Neural cell (in vitro differentiated cells): ENCODE measurements around the gene SLC50A1.

Source experiments
- CTCF ChIP-seq: fragments of 450-650 bp; IDR thresholded peaks from 2 replicates; pipeline ENCODE4 v1.5.1; 2014; ENCODE audit warnings: antibody characterized with exemption, mild to moderate bottlenecking, moderate library complexity; ENCODE audit not compliant: poor library complexity, severe bottlenecking
- EZH2 ChIP-seq: fragments of 200-600, 300-800 bp; shearing (Covaris generic), sonication (generic); IDR thresholded peaks from 2 replicates; pipeline ENCODE4 v1.6.1; 2014; ENCODE audit warnings: antibody characterized with exemption, low read length, borderline replicate concordance, mild to moderate bottlenecking; ENCODE audit not compliant: insufficient read depth, poor library complexity, severe bottlenecking
- MXI1 ChIP-seq: fragments of 450-650 bp; conservative IDR thresholded peaks from 2 replicates; pipeline ENCODE4 v1.6.1; 2014; ENCODE audit warnings: antibody characterized with exemption, mild to moderate bottlenecking; ENCODE audit not compliant: poor library complexity, severe bottlenecking

- TF ChIP-seq EZH2 (no peak), CTCF (no peak), MXI1 (no peak)
Observed at GRCh38 chr1:155092641-155093040, 43.0 kb upstream of the SLC50A1 start.
